Fibroblast of peridontal ligament (primary cell): ENCODE measurements around the gene TSSK3.
"Not testable (repeated sequence)": the region's sequence is repeated elsewhere in the genome, so short reads cannot be mapped to it uniquely, and the experiment has no call there.

Source experiments
- DNase-seq: peaks from one replicate; pipeline ENCODE4 v3.0.0-alpha.2; 2010; ENCODE audit errors: extremely low read depth

TSSK3 gene

GRCh38 chr1:32363713-32364112, 1.4 kb downstream of the TSSK3 start:
- no peak for DNase-seq

- DNase-seq = no peak
Measured at GRCh38 chr1:32364836-32365235, 2.5 kb downstream of the TSSK3 start.

- DNase-seq = no peak
Measured at GRCh38 chr1:32365445-32365844, 3.1 kb downstream of the TSSK3 start.

- DNase-seq = no peak
Measured at GRCh38 chr1:32367912-32368635, 5.7 kb downstream of the TSSK3 start.

DNA sequence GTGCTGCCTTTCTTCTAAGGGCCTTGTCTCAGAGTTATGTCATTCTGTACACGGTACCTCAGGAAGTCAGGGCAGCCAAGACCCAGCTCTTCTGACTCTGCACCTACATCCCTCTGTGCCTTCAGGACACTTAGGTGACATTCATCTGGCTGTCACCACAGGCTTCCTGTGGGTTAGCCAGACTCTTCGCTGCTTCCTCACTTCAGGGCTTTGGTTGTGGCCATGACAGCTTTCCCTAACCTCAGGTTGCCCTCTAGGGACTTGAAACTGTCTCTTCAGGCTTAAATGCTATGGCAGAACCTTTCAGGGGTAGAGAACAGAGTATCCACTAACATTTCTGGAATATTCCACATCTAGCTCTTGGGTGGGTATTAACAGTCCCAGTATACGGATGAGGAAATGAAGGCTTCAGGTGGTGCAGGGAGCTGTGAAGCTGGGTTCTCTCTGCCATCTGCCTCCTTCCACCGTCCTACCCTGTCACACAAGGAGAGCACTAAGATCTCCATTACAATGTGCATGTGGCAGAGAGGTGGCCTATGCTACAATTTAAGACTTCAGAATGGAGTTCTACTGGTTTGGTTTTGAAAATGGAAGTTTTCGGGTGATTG, 9.9 kb downstream of the TSSK3 start:
- DNase-seq = no peak

DNA sequence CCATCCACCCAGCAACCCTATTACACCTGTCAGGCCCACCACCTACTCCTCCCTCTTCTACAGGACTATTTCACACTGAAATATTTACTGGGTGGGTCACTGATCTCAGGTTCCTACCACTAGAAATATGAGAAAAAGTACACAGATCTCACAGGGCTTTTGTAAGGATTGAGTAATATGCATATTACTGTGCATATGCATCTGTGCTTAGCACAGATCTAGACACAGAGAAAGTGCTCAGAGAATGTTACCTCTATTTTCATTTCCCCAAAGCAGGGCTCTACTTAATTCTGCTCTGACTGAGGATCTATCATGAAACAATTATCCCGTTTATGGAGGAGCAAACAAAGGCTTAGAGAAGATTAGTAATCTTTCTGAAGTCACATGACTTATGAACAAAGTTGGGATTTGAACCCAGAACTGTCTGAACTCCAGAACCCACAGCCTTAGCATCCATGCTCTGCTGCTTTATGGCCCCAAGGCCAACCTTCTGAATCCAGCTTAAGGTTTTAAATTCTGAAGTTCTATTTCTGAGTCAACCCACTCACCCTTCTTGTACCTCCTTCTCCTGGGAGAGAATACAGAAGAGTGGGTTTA, 11.8 kb downstream of the TSSK3 start:
- DNase-seq = no peak

- DNase-seq = no peak
Measured at GRCh38 chr1:32376199-32376598, 13.9 kb downstream of the TSSK3 start.

DNA sequence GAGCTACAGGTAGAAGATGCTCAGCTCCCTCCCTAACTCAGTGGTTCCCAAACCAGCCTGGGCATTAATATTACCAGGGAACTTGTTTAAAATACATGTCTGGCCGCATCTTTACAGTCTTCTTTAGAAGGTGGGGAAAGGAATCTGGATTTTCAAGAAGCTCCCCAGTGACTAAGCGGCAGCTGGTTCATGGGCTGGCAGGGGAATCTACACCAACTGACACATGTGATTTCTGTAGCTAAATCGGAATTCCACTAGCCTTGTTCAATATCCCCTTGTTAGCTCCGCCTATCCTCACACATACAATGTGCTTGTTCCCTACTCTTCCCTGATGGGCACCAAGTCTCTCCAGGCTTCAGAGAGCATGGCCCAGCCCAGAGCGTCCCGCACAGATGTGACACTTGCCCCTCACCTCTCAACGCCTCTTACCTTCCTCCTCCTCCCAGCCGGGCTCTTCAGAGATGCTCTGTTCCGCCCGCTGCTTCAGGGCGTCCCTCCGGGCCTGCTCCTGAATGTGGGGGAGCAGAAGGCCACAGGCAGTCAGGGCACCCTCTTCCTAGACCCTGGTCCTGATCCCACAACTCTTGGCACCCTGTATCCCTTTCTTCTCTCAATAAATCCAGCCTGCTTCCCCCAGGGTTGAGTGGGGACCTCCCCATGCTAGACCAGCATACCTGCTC, 15.3 kb downstream of the TSSK3 start:
- DNase-seq = no peak

GRCh38 chr1:32380057-32380456, 17.7 kb downstream of the TSSK3 start:
- no peak for DNase-seq

GRCh38 chr1:32386676-32387392, 24.5 kb downstream of the TSSK3 start:
- DNase-seq = no peak

DNA sequence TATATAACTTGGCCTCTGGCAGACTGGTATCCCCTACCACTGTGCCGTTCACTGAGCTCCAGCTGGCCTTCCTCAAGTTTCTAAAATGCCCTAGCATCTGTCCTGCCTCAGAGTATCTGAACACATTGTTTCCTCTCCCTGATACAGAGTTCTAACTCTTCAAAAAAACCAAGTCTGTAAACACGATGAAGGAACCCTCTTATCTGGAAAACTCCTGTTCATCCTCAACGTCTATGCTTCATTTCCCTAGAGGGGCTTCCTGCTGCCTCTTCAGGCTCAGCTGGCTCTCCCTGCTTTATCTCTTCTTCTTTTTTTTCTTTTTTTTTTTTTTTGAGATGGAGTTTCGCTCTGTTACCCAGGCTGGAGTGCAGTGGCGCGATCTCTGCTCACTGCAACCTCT, 26.3 kb downstream of the TSSK3 start:
- DNase-seq = no peak

DNA sequence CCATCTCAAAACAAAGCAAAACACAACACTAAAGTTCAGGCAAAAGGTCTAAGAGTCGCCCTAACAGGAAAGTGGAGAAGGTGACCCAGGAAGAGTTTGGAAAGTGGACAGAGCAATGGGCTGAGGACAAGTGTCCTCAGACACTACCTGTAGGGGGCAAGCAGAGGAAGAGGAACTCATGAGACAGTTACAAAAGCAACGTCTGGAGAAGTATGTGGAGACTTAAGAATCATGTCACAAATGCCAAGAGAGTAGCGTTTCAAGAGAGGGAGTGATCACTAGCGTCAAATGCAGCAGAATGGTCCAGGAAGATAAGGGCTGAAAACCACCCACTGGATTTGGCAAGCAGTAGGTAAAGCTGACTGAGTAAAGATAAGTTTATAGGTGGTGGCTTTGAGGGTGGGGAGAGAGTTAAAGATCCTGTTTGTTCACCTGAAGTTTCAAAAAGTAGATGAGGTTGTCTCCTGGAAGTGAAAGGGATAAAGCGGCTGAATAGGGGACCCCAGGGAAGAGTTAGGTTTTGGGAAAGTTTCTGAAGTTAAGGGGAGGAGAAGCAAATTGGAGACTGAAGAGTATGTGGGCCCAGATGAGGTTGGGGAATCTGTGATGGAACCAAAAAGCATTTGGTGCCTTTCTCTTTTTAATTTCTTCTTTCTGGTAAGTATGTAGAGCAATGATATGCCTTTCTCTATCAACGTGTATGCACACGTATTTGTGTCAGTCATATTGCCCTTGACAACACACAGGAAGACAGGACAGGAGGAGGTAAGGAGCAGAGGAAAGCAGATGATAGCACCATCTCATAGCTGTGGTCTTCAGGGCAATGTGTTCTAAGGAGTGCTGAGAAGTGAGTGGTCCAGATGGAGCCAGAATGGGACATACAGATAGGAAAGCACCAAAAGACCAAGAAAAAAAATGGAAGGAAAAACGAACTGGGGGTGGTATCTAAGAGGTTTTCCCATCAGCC, 28.8 kb downstream of the TSSK3 start:
- no peak for DNase-seq

DNA sequence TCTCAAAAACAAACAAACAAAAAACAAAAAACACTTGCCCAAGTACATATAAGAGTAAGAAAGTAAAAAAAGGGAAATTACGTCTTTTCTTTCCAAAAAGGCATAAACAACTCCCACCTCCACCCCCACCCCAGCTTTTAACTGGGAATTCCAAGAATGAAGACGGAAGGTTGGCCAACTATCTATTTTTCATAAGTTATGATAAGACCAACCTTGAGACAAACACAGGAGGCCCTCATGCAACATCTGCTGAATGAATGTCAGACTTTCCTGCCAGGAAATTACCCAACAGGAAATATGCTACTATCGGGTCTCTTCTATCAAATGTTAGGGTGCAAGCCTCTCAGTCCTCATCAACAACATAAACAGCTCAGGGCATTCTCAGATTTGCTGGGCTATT, 30.0 kb downstream of the TSSK3 start:
- DNase-seq = no peak

- peak; percentile 19 for DNase-seq
Measured at GRCh38 chr1:32393136-32393535, 30.8 kb downstream of the TSSK3 start.

DNA sequence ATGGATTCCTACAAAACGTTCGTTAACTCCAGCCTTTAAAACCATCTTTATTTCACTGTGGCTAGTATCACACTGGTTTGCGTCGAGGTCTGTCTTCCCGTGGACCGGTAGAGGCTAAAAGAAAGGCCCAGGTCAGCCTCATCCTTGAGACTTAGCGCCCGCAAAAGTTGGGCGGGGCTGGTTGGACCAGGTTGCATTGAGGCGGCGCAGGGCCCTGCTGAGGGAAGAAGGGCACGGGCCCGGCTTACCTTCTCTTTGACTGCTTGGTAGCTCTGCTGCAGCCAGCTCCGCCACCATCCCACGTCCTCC, 31.4 kb downstream of the TSSK3 start:
- DNase-seq = no peak

GRCh38 chr1:32394141-32394889, 32.0 kb downstream of the TSSK3 start, which contains the start of gene BSDC1:
BSDC1 (minus strand) TSS chr1:32394441; CDS start chr1:32394414, 27 bp downstream.
- DNase-seq = peak; percentile 98

DNA sequence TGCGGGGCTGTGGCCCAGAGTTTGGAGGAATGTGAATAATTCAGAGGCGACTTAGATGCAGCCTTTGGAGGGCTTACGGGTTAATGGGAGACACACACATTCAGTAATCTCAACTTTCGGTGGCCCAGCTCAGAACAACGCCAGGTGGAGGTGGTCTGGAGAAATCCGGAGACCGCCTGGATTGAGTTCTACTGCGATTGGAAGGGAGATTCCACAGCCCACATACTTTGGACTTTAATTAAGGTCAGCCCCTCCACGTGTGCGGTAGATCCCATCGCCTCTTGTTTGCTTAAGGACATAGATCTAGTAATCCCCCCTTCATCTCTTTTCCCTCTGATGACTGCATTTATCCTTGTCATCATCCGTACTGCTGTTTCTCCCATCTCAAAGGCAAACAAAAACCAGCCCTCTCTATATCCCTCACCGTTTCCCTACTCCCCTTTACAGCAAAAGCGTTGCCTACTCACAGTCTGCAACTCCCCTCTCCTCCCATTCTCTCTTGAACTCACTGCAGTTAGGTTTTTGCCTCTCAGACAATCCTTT, 32.6 kb downstream of the TSSK3 start:
- peak; percentile 38 for DNase-seq

DNA sequence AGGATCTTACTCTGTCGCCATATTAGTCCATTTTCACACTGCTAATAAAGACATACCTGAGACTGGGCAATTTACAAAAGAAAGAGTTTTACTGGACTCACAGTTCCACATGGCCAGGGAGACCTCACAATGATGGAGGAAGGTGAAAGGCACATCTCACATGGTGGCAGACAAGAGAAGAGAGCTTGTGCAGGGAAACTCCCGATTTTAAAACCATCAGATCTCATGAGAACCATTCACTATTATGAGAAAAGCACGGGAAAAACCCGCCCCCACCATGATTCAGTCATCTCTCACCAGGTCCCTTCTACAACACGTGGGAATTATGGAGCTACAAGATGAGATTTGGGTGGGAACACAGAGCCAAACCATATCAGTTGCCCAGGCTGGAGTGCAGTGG, 34.2 kb downstream of the TSSK3 start:
- not testable (repeated sequence) for DNase-seq

DNA sequence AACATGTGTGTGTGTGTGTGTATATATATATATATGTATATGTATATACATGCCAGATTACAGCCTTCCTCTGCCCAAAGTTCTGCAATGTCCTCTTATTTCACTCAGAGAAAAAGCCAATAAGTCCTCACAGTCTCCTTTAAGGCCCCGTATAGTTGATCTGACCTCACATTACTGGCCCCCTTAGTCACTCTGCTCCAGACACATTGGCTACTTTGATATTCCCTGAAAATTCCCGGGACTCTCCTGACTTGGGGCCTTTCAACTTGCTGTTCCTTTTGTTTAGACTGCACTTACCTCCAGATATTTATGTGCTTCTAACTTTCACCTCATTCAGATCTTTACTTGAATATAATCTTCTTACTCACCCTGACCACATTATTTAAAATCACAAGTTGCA, 36.1 kb downstream of the TSSK3 start:
- peak; percentile 8 for DNase-seq

- DNase-seq = no peak
Measured at GRCh38 chr1:32399843-32400242, 37.5 kb downstream of the TSSK3 start.
